ENCODE data around the gene TMEM88. TPM values are rescaled to one million over a fixed set of nuclear protein-coding genes. Genes with fewer than 3 reads are reported as not detected.

TMEM88 gene
- total RNA-seq, 1 donor, result 8.5 TPM

DNA sequence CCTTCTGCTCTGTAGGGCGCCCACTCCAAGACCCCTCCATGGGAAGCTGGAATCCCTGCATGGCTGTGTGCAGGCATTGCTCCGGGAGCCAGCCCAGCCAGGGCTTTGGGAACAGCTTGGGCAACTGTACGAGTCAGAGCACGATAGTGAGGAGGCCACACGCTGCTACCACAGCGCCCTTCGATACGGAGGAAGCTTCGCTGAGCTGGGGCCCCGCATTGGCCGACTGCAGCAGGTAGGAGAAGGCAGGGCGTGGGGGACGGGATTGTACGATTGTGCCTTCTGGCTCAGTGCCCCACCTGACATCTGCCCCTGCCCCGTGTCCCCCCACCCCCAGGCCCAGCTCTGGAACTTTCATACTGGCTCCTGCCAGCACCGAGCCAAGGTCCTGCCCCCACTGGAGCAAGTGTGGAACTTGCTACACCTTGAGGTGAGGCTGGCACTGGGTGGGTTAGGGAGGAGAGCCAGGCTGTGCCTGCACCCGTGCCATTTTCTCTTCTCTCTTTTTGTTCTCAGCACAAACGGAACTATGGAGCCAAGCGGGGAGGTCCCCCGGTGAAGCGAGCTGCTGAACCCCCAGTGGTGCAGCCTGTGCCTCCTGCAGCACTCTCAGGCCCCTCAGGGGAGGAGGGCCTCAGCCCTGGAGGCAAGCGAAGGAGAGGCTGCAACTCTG, 8.7 kb upstream of the TMEM88 start:
- H3K4me1 ChIP-seq (ENCODE audit: insufficient read depth, low read length), result peaks cover 31% of the 10 kb centered on the region
- no peak overlapping the region for H3K4me3 ChIP-seq (ENCODE audit: low read length)
- no peaks in the 10 kb centered on the region for H3K27me3 ChIP-seq (ENCODE audit: insufficient read depth, low read length)
- H3K9me3 ChIP-seq (ENCODE audit: low read depth, low read length), result no peaks in the 10 kb centered on the region

DNA sequence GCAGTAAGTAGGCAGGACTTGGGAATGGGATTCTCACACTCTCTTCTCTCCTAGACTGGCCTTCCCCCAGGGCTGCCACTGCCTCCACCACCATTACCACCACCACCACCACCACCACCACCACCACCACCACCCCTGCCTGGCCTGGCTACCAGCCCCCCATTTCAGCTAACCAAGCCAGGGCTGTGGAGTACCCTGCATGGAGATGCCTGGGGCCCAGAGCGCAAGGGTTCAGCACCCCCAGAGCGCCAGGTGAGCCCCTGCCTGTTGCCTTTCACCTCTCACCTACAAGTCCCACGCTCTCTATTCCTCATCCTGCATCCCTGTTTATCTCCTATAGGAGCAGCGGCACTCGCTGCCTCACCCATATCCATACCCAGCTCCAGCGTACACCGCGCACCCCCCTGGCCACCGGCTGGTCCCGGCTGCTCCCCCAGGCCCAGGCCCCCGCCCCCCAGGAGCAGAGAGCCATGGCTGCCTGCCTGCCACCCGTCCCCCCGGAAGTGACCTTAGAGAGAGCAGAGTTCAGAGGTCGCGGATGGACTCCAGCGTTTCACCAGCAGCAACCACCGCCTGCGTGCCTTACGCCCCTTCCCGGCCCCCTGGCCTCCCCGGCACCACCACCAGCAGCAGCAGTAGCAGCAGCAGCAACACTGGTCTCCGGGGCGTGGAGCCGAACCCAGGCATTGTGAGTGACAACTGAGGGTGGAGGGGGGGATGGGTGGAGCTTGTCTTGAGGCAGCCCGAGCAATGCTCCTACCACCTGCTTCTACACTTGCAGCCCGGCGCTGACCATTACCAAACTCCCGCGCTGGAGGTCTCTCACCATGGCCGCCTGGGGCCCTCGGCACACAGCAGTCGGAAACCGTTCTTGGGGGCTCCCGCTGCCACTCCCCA, 7.9 kb upstream of the TMEM88 start:
- Histone ChIP-seq H3K4me3 (ENCODE audit: low read length) (no peak overlapping the region), H3K4me1 (ENCODE audit: insufficient read depth, low read length) (peaks cover 34% of the 10 kb centered on the region), H3K9me3 (ENCODE audit: low read depth, low read length) (no peaks in the 10 kb centered on the region), H3K27me3 (ENCODE audit: insufficient read depth, low read length) (no peaks in the 10 kb centered on the region)

DNA sequence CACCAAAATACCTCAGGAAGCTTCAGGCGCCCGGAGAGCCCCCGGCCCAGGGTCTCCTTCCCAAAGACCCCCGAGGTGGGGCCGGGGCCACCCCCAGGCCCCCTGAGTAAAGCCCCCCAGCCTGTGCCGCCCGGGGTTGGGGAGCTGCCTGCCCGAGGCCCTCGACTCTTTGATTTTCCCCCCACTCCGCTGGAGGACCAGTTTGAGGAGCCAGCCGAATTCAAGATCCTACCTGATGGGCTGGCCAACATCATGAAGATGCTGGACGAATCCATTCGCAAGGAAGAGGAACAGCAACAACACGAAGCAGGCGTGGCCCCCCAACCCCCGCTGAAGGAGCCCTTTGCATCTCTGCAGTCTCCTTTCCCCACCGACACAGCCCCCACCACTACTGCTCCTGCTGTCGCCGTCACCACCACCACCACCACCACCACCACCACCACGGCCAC, 6.7 kb upstream of the TMEM88 start:
- H3K9me3 ChIP-seq (ENCODE audit: low read depth, low read length), result no peaks in the 10 kb centered on the region
- H3K4me1 ChIP-seq (ENCODE audit: insufficient read depth, low read length), result peaks cover 33% of the 10 kb centered on the region
- no peak overlapping the region for H3K4me3 ChIP-seq (ENCODE audit: low read length)
- no peaks in the 10 kb centered on the region for H3K27me3 ChIP-seq (ENCODE audit: insufficient read depth, low read length)

GRCh38 chr17:7848739-7849129, 6.1 kb upstream of the TMEM88 start:
- peaks cover 33% of the 10 kb centered on the region for H3K4me1 ChIP-seq (ENCODE audit: insufficient read depth, low read length)
- H3K27me3 ChIP-seq (ENCODE audit: insufficient read depth, low read length), result no peaks in the 10 kb centered on the region
- H3K4me3 ChIP-seq (ENCODE audit: low read length), result no peak overlapping the region
- H3K9me3 ChIP-seq (ENCODE audit: low read depth, low read length), result no peaks in the 10 kb centered on the region

DNA sequence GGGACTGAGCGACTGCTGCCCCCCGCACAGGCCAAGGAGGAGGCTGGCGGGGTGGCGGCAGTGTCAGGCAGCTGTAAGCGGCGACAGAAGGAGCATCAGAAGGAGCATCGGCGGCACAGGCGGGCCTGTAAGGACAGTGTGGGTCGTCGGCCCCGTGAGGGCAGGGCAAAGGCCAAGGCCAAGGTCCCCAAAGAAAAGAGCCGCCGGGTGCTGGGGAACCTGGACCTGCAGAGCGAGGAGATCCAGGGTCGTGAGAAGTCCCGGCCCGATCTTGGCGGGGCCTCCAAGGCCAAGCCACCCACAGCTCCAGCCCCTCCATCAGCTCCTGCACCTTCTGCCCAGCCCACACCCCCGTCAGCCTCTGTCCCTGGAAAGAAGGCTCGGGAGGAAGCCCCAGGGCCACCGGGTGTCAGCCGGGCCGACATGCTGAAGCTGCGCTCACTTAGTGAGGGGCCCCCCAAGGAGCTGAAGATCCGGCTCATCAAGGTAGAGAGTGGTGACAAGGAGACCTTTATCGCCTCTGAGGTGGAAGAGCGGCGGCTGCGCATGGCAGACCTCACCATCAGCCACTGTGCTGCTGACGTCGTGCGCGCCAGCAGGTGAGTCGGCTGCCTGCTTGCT, 5.6 kb upstream of the TMEM88 start:
- Histone ChIP-seq H3K4me1 (ENCODE audit: insufficient read depth, low read length) (peaks cover 31% of the 10 kb centered on the region), H3K27me3 (ENCODE audit: insufficient read depth, low read length) (no peaks in the 10 kb centered on the region), H3K4me3 (ENCODE audit: low read length) (no peak overlapping the region), H3K9me3 (ENCODE audit: low read depth, low read length) (no peaks in the 10 kb centered on the region)

GRCh38 chr17:7849751-7850504, 4.9 kb upstream of the TMEM88 start:
- Histone ChIP-seq H3K4me3 (ENCODE audit: low read length) (no peak overlapping the region), H3K9me3 (ENCODE audit: low read depth, low read length) (no peaks in the 10 kb centered on the region), H3K4me1 (ENCODE audit: insufficient read depth, low read length) (peaks cover 24% of the 10 kb centered on the region), H3K27me3 (ENCODE audit: insufficient read depth, low read length) (no peaks in the 10 kb centered on the region)

GRCh38 chr17:7850701-7851437, 4.0 kb upstream of the TMEM88 start:
- Histone ChIP-seq H3K4me1 (ENCODE audit: insufficient read depth, low read length) (peaks cover 25% of the 10 kb centered on the region), H3K27me3 (ENCODE audit: insufficient read depth, low read length) (no peaks in the 10 kb centered on the region), H3K4me3 (ENCODE audit: low read length) (no peak overlapping the region), H3K9me3 (ENCODE audit: low read depth, low read length) (no peaks in the 10 kb centered on the region)

DNA sequence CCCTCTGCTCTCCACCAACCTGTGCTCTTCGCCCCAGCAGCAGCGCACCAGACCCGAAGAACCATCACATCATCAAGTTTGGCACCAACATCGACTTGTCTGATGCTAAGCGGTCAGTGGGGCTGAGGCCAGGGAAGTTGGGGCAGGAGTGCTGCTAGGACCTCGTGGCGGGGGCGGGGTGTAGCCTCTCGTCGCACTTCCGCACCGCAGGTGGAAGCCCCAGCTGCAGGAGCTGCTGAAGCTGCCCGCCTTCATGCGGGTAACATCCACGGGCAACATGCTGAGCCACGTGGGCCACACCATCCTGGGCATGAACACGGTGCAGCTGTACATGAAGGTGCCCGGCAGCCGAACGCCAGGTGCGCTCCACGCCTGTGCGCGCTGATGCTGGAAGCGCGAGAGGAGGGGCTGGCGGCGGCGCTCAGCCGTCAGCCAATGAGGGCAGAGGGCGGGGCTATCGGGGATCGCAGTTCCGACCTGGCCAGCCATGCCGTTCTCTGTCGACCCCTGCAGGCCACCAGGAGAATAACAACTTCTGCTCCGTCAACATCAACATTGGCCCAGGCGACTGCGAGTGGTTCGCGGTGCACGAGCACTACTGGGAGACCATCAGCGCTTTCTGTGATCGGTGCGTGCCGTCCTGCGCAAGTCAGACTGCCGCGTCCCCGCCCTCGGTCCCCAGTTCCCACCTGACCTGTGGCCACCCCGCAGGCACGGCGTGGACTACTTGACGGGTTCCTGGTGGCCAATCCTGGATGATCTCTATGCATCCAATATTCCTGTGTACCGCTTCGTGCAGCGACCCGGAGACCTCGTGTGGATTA, 3.2 kb upstream of the TMEM88 start:
- Histone ChIP-seq H3K9me3 (ENCODE audit: low read depth, low read length) (no peaks in the 10 kb centered on the region), H3K4me3 (ENCODE audit: low read length) (peak overlapping the region; percentile 2), H3K27me3 (ENCODE audit: insufficient read depth, low read length) (no peaks in the 10 kb centered on the region), H3K4me1 (ENCODE audit: insufficient read depth, low read length) (peaks cover 33% of the 10 kb centered on the region)

DNA sequence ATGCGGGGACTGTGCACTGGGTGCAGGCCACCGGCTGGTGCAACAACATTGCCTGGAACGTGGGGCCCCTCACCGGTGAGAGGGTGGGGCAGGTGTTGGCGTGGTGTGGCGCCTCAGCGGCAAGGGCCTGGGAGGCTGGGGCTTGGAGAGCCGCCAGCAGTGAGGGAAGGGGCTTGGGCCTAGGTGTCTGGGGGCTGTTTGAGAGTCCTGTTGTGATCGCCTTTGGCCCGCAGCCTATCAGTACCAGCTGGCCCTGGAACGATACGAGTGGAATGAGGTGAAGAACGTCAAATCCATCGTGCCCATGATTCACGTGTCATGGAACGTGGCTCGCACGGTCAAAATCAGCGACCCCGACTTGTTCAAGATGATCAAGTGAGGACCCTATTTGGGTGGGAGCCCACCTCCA, 2.6 kb upstream of the TMEM88 start:
- H3K9me3 ChIP-seq (ENCODE audit: low read depth, low read length), result no peaks in the 10 kb centered on the region
- no peak overlapping the region for H3K4me3 ChIP-seq (ENCODE audit: low read length)
- peaks cover 35% of the 10 kb centered on the region for H3K4me1 ChIP-seq (ENCODE audit: insufficient read depth, low read length)
- no peaks in the 10 kb centered on the region for H3K27me3 ChIP-seq (ENCODE audit: insufficient read depth, low read length)

DNA sequence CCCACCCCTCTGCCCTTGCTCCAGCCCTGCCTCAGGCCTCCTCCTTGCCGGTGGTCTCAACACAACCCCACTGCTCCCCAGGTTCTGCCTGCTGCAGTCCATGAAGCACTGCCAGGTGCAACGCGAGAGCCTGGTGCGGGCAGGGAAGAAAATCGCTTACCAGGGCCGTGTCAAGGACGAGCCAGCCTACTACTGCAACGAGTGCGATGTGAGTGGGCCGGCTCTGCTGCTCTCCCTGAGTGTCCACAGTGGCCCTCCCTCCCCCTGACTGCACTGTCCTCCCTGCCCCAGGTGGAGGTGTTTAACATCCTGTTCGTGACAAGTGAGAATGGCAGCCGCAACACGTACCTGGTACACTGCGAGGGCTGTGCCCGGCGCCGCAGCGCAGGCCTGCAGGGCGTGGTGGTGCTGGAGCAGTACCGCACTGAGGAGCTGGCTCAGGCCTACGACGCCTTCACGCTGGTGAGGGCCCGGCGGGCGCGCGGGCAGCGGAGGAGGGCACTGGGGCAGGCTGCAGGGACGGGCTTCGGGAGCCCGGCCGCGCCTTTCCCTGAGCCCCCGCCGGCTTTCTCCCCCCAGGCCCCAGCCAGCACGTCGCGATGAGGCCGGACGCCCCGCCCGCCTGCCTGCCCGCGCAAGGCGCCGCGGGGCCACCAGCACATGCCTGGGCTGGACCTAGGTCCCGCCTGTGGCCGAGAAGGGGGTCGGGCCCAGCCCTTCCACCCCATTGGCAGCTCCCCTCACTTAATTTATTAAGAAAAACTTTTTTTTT, 1.8 kb upstream of the TMEM88 start:
- Histone ChIP-seq H3K27me3 (ENCODE audit: insufficient read depth, low read length) (no peaks in the 10 kb centered on the region), H3K4me1 (ENCODE audit: insufficient read depth, low read length) (peaks cover 38% of the 10 kb centered on the region), H3K4me3 (ENCODE audit: low read length) (no peak overlapping the region), H3K9me3 (ENCODE audit: low read depth, low read length) (no peaks in the 10 kb centered on the region)

GRCh38 chr17:7853691-7854038, 1.2 kb upstream of the TMEM88 start:
- no peaks in the 10 kb centered on the region for H3K9me3 ChIP-seq (ENCODE audit: low read depth, low read length)
- no peak overlapping the region for H3K4me3 ChIP-seq (ENCODE audit: low read length)
- no peaks in the 10 kb centered on the region for H3K27me3 ChIP-seq (ENCODE audit: insufficient read depth, low read length)
- peaks cover 43% of the 10 kb centered on the region for H3K4me1 ChIP-seq (ENCODE audit: insufficient read depth, low read length)

DNA sequence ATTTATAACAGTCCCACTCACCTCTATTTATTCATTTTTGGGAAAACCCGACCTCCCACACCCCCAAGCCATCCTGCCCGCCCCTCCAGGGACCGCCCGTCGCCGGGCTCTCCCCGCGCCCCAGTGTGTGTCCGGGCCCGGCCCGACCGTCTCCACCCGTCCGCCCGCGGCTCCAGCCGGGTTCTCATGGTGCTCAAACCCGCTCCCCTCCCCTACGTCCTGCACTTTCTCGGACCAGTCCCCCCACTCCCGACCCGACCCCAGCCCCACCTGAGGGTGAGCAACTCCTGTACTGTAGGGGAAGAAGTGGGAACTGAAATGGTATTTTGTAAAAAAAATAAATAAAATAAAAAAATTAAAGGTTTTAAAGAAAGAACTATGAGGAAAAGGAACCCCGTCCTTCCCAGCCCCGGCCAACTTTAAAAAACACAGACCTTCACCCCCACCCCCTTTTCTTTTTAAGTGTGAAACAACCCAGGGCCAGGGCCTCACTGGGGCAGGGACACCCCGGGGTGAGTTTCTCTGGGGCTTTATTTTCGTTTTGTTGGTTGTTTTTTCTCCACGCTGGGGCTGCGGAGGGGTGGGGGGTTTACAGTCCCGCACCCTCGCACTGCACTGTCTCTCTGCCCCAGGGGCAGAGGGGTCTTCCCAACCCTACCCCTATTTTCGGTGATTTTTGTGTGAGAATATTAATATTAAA, 638 bp upstream of the TMEM88 start:
- no peak overlapping the region for H3K4me3 ChIP-seq (ENCODE audit: low read length)
- no peaks in the 10 kb centered on the region for H3K9me3 ChIP-seq (ENCODE audit: low read depth, low read length)
- no peaks in the 10 kb centered on the region for H3K27me3 ChIP-seq (ENCODE audit: insufficient read depth, low read length)
- H3K4me1 ChIP-seq (ENCODE audit: insufficient read depth, low read length), result peaks cover 48% of the 10 kb centered on the region

- Histone ChIP-seq H3K9me3 (ENCODE audit: low read depth, low read length) (no peaks in the 10 kb centered on the region), H3K27me3 (ENCODE audit: insufficient read depth, low read length) (no peaks in the 10 kb centered on the region), H3K4me3 (ENCODE audit: low read length) (no peak overlapping the region), H3K4me1 (ENCODE audit: insufficient read depth, low read length) (peaks cover 48% of the 10 kb centered on the region)
Observed at GRCh38 chr17:7855660-7856010, 769 bp downstream of the TMEM88 start.

All from mononuclear cell (primary cell).